Measurements from ENCODE around the gene KCNB1.

KCNB1 gene

DNA sequence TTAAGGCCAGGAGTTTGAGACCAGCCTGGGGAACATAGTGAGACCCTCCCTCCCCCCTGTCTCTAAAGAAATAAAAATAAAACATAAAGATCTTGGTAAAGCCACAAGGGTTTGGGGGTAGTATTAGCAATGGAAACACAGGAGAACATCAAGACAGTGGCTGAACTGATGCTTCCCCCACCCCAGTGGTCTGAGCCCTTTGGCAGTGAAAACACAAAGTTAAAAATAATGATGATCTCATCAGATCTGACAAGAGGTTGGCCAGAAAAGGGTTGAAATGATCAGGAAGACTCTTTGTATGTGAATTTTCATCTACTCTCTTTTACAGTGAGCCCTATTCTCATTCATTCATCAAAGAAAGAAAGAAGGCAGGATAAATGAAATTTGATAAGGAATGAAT, 93.7 kb downstream of the KCNB1 start:
- no peak for DNase-seq (ENCODE audit: low read depth)

DNA sequence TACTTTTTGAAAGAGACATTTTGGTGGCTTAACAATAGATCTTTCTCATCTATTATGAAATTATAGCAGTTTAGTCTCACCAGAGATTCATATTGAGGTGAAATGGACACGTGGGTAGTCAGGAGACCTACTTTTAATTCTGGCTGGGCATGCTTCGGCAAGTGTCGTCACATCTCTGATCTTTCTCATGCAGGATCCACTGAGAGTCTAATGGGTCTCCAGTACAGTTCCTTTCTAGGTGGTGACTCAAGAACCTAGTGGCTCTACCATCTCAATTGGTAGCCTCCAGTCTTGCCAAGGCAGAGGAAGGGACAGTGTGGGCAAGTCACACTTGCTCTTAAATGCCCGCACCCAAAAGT, 94.9 kb downstream of the KCNB1 start:
- DNase-seq (ENCODE audit: low read depth), result no peak

DNA sequence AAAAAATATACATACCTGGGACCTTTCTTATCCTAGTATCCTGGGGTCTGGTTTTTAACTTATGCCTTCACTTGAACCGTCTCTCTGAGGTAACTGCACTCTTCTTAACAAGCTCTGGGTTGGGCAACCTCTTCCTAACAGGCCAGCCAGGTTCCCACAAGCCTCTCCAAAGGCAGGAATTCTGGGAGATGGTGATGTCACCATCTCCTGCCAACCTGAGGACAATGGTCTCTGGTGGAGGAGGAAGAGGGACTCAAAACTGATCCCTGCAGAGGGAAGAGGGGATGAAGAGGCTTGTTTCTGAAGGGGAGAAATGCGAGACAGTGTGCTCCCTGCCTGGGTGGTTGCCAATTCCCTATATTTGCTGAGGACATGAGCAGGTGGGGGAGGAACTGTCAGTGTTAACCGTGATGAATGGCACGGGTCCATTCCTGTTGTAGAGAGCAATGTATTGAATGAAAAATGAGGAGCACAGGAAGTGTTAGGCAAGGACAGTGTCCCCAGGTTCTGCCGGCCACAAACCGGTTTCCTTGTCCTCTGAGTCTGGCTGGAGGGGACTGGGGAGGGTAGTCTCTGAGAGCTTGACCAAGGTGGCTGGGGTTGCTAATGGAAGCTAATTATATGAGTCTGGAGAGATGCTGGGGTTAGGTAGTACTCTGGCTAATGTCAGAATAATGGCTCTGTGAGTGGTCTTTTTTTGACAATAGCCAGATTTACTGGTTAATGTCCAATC, 95.5 kb downstream of the KCNB1 start:
- no peak for DNase-seq (ENCODE audit: low read depth)

DNA sequence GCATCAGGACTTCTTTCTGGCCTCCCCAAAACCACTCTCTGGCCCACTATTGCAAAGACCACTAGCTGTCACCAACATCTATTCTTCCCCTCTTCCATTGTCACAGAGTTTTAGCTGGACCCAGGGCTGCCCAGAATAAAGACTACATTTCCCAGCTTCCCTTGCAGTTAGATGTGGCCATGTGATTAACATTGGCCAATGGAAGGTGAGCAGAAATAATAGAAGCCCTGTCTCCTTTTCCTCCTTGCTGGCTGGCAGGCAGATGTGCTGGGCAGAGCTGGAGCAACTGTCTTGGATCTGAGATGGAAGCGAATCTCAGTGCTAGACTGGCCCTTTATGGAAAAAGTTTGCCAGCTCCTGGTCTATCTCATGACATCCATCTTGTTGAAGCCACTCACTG, 97.0 kb downstream of the KCNB1 start:
- no peak for DNase-seq (ENCODE audit: low read depth)

DNA sequence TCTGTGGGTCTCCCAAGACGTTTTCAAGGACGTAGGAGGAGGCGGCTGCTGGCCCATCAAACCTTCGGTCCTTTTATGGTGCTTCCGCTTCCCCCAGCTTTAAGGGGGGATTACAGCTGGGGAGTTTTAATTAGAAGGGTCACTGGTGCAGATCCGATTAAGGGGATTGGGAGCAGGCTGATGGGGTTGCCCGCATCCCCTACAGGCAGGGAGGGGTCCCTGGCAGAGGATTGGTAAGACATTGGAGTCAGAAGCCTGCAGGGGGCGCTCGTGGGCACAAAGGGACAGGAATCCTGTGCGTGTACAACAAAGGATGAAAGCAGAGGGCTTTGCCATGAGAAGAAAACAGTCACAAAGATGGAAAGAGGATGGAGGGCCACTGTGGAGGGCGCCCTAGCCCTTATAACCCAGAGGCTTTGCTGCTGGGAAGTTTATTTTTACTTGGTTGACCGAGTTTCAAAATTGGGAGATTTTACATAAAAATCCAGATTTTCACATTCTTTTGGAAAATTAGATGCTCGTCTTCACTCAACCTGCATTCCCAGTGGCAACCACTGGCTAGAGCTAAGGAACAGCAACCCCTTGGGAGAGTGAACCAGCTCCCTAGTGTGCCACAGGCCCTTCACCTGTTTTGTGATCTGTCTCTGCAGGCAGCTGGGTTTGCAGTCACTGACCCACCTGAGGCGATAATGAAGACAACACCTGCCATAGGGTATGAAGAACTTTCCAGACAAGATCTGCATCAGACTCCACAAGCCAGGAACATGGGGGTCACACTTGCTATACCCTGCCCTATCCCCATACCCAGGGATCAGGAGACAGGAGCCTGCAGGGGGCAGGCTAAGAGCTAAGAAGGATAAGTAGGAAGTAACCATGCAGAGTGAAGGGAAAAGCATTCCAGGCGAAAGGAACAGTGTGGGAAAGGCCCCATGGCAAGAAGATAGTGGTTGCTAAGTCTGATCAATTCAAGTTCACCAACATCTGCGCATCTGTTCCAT, 97.7 kb downstream of the KCNB1 start:
- DNase-seq (ENCODE audit: low read depth), result peak; percentile 18

DNA sequence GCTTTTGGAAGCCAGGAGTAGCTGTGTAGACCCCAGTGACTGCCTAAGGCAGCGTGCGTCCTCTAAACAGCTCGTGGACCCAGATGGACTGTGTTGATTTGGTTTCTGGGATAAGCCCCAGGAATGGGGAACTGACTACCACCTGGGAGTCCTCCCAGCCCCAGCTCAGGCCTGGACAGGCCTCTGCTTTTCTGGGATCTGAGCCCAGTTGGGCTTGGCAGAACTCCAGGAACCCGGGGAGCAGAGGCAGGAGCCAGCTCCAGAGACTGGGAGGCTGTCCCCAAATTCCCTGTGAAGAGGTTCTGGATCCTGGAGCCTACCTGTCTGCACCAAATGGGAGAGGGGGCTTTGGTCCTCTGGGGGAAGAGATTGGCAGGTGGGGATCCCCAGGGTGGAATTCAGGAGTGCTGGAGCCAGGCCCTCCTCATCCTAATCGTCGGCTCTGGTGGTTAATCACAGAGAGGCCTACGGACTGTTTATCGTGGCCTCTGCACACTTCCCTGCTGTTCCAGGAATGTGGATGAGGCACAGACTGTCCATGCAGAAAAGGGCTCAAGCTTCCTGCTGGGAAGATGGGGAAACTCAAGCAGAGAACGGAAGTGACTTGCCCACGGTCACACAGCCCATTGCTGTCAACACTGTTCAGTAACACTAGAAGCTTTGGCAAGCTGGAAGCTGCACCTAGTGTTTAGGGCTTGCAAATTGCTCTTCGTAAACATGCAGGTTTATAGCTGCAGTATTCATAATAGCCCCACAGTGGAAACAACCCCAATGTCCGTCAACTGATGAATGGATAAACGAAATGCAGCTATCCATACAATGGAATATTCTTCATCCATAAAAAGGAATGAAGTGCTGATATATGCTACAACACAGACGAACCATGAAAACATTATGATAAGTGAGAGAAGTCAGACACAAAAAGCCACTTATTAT, 100.6 kb downstream of the KCNB1 start:
- no peak for DNase-seq (ENCODE audit: low read depth)

DNA sequence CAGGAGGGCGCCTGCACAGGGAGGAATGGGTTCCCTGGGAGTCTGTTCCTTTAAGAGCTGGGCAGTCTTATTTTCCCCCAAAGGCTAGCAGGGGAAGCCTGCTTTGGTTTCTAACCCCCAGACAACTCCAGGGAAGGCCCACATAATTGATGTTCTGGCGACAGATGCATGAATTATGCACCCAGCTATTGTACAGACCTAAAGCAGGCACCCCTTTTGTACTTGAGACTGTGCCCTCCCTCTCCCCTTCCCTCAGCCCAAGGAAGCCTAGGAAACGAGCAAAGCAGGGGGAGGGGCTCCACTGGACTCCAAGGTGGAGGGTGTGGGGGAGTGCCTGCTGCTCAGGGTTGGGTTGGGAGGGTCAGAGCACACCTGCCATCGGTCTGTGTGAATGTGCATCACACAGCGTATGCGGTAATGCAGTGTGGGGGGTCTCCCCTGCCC, 102.1 kb downstream of the KCNB1 start:
- DNase-seq (ENCODE audit: low read depth), result no peak

DNA sequence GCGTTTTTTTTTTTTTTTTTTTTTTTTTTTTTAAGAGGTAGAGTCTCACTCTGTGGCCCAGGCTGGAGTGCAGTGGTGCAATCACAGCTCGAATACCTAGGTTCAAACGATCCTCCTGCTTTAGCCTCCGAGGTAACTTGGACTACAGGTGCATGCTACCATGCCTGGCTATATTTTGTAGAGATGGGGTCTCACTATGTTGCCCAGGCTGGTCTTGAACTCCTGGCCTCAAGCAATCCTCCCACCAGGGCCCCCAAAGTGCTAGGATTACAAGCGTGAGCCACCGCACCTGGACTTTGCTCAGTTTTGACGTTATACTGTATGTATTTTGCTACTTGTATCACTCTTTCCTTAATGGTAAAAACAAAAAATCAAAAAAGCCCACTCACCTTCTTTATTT, 103.1 kb downstream of the KCNB1 start:
- DNase-seq (ENCODE audit: low read depth), result no peak

DNA sequence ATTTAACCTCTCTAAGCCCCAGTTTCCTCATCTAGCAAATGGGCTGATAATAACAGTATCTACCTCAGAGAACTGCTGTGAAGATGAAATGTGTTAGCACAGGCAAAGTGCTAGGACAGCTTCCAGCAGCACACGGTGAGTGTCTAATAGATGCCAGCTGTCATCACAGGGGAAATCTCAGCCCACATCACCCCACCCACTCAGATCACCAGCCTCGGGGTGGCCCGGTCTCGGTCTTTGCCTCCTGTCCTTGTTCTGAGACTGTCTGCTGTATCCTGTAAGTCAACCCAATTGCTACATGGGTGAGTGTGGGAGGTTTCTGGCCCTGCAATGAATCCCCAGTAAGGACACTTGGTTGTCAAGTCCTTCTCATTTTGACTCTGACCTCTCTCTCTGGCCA, 105.1 kb downstream of the KCNB1 start:
- DNase-seq (ENCODE audit: low read depth), result no peak

DNA sequence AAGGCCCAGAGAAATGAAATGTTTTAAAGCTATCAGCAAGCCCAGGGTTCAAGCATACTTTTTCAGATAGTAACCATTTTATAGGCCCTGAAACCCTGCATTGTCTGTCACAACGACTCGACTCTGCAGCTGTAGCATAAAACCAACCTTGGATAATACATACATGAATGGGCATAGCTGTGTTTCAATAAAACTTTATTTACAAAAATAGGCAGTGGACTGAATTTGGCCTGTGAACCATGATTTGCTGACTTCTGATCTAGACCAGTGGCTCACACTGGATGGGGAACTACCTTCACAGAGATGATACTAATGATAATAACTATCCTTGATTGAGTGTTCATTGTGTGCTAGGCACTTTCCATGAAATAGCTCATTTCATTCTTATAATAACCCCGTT, 107.3 kb downstream of the KCNB1 start:
- DNase-seq (ENCODE audit: low read depth), result no peak

DNA sequence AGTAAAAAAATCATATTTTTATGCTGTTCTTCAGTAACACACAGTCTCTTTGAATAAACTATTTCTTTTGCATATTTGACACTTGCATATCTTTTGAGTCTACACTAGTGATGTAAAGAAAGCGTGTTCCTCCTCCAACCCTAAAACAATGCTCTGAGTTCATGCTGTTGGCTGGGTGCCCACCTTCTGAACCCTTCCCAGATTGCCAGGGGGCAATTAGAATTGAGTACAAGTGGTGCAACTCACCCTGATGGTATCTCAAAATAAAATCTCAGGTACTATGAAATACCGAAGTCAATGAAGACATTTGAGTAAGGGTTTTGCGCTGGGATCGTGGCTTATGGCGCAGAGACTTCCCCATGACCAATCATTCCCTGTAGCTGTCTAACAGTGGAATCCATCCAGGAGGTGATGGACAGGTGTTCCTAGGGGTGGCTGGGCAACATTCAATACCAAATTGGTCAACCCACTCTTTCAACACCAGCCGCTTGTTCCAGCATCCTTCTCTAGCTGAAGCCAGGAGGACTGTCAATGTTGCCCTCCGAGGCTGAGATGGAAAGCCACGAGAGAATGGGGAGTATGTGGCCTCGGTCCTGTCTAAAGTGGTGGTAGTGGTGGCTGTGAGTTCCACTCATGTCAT, 110.3 kb downstream of the KCNB1 start:
- no peak for DNase-seq (ENCODE audit: low read depth)

DNA sequence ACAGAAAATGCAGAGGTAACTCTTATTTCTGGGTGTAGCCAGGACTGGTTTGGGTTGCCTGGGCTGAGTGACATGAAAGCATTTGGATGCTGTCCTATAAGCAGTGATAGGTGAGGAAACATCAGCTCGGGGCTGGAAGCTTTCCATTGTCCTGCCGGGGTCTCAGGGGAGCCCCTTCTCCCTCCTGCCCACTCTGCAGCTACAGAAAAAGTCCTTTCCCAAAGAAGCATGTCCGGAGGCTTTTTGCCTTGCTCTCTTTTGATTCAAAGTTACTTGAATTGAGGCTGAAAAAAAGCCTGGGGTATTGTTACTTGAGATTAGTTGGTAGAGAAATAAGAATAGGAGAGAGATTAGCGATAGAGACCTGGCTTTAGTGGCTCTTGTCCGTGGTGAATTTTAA, 113.9 kb downstream of the KCNB1 start:
- no peak for DNase-seq (ENCODE audit: low read depth)

DNA sequence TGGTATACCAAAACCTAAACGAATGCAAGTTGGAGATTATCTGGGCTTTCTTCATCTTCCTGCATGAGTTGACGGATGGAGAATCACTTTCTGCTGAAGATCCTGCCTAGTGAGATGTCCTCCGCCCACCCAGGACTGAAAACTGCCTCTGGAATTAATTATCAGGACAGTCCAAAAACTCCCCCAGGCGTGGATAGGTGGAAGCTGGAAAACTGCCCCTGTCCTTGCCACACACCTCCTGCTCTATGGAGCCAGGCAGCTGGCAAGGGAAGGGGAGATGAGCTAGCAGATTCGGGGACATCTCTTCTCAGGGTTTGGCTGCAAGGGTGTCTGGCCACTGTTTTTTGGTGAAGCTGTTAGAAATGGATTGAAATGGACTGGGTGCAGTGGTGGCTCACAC, 115.4 kb downstream of the KCNB1 start:
- no peak for DNase-seq (ENCODE audit: low read depth)

DNA sequence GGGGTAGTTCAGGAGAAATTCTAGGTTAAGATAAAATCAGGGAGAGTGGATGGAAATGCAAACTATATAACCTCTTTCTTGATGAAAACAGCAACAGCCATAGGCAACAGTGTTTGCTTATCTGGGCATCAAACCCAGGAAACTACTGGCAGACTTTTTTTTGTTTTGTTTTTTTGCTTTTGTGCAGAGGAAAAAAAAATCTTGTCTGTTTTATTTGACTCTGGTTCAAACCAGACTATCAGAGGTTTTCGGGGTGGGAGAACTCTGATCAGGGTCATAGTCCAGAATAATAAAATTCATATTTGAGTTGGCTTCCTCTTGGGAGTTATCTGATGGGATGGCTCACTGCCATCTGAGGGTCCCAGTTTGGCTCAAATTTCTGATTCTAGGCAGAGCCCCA, 115.8 kb downstream of the KCNB1 start:
- no peak for DNase-seq (ENCODE audit: low read depth)

DNA sequence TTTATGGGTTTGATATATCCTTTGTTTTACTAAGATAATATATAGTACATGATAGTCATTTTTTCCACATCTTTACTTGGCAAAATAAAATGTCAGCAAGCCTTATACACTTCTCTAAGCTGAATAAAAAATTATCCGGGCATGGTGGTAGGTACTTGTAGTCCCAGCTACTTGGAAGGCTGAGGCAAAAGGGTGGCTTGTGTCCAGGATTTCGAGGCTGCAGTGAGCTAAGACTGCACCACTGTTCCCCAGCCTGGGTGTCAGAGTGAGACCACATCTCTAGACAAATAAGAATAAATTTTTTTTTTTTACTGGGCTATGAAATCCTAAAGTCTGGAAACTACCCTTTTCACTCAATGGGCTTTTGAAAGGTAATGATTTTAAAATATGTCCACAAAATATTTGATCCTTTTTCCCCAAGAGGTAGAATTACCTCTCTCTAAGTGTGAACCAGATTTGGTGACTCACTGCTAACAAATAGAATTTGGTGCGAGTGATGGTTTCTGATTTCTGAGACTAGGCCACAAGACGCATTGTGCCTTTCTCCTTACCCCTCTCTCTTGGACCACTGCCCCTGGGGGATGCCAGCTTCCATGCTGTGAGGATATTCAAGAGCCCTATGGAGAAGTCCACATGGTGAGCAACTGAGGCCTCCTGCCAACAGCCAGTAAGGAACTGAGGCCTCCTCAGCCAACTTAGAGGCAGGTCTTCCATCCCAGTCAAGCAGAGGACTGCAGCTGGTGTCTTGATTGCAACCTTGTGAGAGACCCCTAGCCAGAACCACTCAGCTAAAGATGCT, 120.4 kb downstream of the KCNB1 start:
- DNase-seq (ENCODE audit: low read depth), result no peak

DNA sequence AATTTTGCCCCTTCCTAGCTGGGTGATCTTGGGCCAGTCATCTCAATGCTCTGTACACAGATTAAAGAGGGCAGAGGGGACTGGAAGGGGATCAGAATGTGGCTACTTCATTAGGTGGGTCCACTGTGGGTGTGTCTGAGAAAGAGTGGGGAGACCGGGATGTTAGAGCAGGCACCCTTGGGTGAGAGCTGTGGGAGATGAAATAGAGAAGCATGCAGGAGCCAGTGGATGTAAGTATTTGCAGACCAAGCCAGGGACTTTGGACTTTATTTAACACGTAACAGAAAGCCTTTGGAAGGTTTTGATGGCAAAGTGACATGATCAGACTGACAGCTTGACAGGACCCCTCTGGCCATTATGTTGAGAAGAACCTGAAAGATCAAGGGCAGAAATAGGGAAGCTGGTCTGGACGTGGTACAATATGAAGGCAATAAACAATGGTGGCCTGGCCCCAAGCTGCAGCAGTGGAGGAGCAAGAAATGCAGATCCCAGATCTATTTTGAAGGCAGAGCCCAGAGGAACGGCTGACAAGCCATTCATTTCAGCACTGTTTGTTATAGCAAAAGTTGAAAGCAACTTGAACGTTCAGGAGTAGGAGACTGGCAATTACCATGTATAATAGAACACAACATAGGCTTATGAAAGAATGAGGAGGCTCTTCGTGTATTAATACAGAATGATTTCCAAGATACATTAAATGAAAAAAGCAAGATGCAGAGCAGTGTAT, 122.1 kb downstream of the KCNB1 start:
- no peak for DNase-seq (ENCODE audit: low read depth)

DNA sequence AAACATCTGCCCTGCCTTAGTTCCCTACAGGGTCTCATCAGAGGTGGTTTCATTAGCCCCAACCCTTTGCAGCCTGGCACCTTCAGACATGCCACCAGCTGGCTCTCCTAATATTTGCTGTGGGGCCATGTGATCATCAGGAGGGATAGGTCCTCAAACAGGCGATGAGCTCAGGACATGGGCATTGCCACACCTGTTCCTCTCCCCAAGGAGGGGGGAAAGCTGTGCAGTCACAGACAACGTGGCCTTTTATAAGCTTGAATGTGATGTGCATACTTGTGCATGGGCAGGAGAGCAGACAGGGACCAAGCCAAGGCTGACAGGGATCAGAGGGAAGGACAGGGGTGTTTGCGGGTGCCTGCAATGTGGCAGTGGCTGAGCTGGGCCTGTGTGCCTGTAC, 125.8 kb downstream of the KCNB1 start:
- no peak for DNase-seq (ENCODE audit: low read depth)

DNA sequence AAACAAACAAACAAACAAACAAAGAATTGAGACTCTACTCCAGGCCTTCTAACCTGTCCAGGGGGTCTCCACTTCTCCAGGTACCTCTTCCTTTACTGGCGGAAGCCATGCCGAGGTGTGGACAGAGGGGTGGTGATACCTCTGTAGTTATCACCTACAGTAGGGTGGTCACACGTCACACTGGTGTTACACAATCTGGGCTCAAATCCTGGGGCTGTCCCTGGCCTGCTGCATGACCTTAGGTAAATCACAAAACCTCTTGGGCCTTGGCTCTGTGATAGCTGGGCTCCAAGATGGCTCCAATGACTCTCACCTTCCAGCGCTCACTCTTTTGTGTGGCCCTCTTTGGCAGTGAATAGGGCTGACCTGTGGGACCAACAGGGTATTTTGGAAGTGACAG, 127.8 kb downstream of the KCNB1 start:
- DNase-seq (ENCODE audit: low read depth), result no peak

DNA sequence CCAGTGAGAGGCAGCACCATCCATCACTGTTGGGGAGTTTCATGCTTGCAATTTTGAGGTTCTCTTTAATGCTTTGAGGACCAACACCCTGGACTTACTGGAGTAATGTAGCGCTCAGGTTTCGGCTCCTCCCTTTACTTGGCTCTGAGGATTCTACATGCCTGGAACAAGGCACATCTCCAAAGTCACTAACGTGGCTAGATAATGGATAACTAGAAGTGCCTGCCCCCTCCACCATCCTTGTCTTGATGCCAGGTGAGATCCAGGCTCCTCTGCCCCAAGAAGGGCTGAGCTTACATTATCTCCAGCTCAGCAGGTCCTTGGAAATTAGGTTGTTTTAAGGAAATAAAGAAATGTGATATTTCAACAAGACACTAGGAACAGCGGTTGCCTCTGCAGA, 129.1 kb downstream of the KCNB1 start:
- no peak for DNase-seq (ENCODE audit: low read depth)

DNA sequence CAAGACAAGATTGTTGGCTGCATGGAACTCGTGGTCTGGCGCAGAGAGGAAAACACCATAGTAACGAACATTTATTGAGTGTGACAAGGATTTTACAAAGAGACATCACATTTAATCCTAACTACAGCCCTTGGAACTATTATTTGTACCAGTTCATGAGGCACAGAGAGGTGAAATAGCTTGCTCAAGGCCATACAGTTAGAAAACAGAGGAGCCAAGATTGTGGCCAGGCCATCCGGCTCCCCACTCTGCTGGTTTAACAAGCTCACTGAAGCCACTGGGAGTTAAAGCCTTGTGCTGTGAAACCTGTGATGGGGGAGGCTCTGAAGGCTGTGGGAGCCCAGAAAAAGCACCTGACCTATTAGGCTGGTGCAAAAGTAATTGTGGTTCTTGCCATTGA, 129.7 kb downstream of the KCNB1 start:
- no peak for DNase-seq (ENCODE audit: low read depth)

All from stimulated activated CD8-positive, alpha-beta memory T cell treated with anti-CD3 and anti-CD28 coated beads, Interleukin-15, amount 100 ng/mL, for 1 hour (primary cell).